Body of pancreas (tissue), 4 donors: ENCODE results near the gene GPR26.

Experiments
- CTCF ChIP-seq, 7 experiments: fragments of 450-650 bp in 4 of 7; fragments of 200-600 bp in 3 of 7; sonication (generic) in 3 of 7; IDR thresholded peaks; one replicate each; pipeline ENCODE4 v1.5.1; 2016 to 2019; ENCODE audit warnings: antibody characterized with exemption in 7 of 7
- POLR2A ChIP-seq, 3 donors: fragments of 450-650 bp; IDR thresholded peaks; one replicate each; pipeline ENCODE4 v1.6.1; 2016; ENCODE audit warnings: antibody characterized with exemption in 3 of 3, mild to moderate bottlenecking in 2 of 3

GRCh38 chr10:123744224-123744536 is 78.0 kb downstream of the GPR26 start:
- TF ChIP-seq CTCF (IDR thresholded peaks at IDR 0.05): no peak
- no peak for TF ChIP-seq POLR2A (IDR thresholded peaks at IDR 0.05)
